ENCODE measurements around the gene ZNF598. TPM values are rescaled to one million over a fixed set of nuclear protein-coding genes. Genes with fewer than 3 reads are reported as not detected.

The ZNF598 gene
- total and polyA plus RNA-seq, 2 donors from 2014 or later = 14.3 to 34.9 TPM

- H3K36me3 ChIP-seq (ENCODE audit: control insufficient read depth in 2 of 3, insufficient read depth in 3 of 3, low read length in 3 of 3) = peaks cover 0 to 17% (median 9%) of the 10 kb centered on the region in 3 donors
- no peaks in the 10 kb centered on the region for H3K9me3 ChIP-seq (ENCODE audit: control insufficient read depth in 2 of 3, insufficient read depth in 1 of 3, low read length in 3 of 3)
- DNase-seq (peak in 1 of 5 donors; percentile 68), FAIRE-seq (no peak)
- H3K9ac ChIP-seq (ENCODE audit: low read length in 3 of 3) = no peak overlapping the region
- H3K27me3 ChIP-seq (ENCODE audit: control insufficient read depth, insufficient read depth, low read length) = no peaks in the 10 kb centered on the region
- no peak overlapping the region for H3K27ac ChIP-seq (ENCODE audit: low read depth in 2 of 2, low read length in 2 of 2)
- intact Hi-C loops (cut with DNase I) = no loop called here
- H3K4me3 ChIP-seq (ENCODE audit: low read length in 3 of 3) = no peak overlapping the region
- no peak for TF ChIP-seq CTCF (IDR thresholded peaks at IDR 0.05; ENCODE audit: borderline replicate concordance, extremely low read depth, insufficient read depth)
- H3K4me1 ChIP-seq (ENCODE audit: control insufficient read depth in 2 of 3, insufficient read depth in 2 of 3, low read depth in 1 of 3, low read length in 3 of 3) = peaks cover 3 to 41% (median 3%) of the 10 kb centered on the region in 3 donors
These were observed 3.3 kb downstream of the ZNF598 start for GRCh38 chr16:2006317-2006716.

- H3K9me3 ChIP-seq (ENCODE audit: control insufficient read depth in 2 of 3, insufficient read depth in 1 of 3, low read length in 3 of 3) = no peaks in the 10 kb centered on the region
- DNase-seq (peak in 1 of 5 donors; percentile 72), FAIRE-seq (no peak)
- no peak overlapping the region for H3K4me3 ChIP-seq (ENCODE audit: low read length in 3 of 3)
- H3K9ac ChIP-seq (ENCODE audit: low read length in 3 of 3) = no peak overlapping the region
- H3K27ac ChIP-seq (ENCODE audit: low read depth in 2 of 2, low read length in 2 of 2) = no peak overlapping the region
- peaks cover 0 to 23% (median 10%) of the 10 kb centered on the region in 3 donors for H3K36me3 ChIP-seq (ENCODE audit: control insufficient read depth in 2 of 3, insufficient read depth in 3 of 3, low read length in 3 of 3)
- intact Hi-C loops (cut with DNase I) = no loop called here
- H3K27me3 ChIP-seq (ENCODE audit: control insufficient read depth, insufficient read depth, low read length) = no peaks in the 10 kb centered on the region
- TF ChIP-seq CTCF (IDR thresholded peaks at IDR 0.05; ENCODE audit: borderline replicate concordance, extremely low read depth, insufficient read depth) = no peak
- H3K4me1 ChIP-seq (ENCODE audit: control insufficient read depth in 2 of 3, insufficient read depth in 2 of 3, low read depth in 1 of 3, low read length in 3 of 3) = peaks cover 3 to 41% (median 3%) of the 10 kb centered on the region in 3 donors
These were observed 4.0 kb downstream of the ZNF598 start for GRCh38 chr16:2005646-2006045.

- no peak overlapping the region for H3K27ac ChIP-seq (ENCODE audit: low read depth in 2 of 2, low read length in 2 of 2)
- intact Hi-C loops (cut with DNase I) = no loop called here
- peaks cover 0 to 28% (median 10%) of the 10 kb centered on the region in 3 donors for H3K36me3 ChIP-seq (ENCODE audit: control insufficient read depth in 2 of 3, insufficient read depth in 3 of 3, low read length in 3 of 3)
These were observed 4.7 kb downstream of the ZNF598 start for GRCh38 chr16:2004795-2005517.

More at GRCh38 chr16:2004795-2005517, 4.7 kb downstream of the ZNF598 start:
- no peaks in the 10 kb centered on the region for H3K27me3 ChIP-seq (ENCODE audit: control insufficient read depth, insufficient read depth, low read length)
- peaks cover 0 to 35% (median 3%) of the 10 kb centered on the region in 3 donors for H3K4me1 ChIP-seq (ENCODE audit: control insufficient read depth in 2 of 3, insufficient read depth in 2 of 3, low read depth in 1 of 3, low read length in 3 of 3)
- H3K9me3 ChIP-seq (ENCODE audit: control insufficient read depth in 2 of 3, insufficient read depth in 1 of 3, low read length in 3 of 3) = no peaks in the 10 kb centered on the region
- no peak overlapping the region for H3K9ac ChIP-seq (ENCODE audit: low read length in 3 of 3)
- no peak overlapping the region for H3K4me3 ChIP-seq (ENCODE audit: low read length in 3 of 3)
- FAIRE-seq (no peak), DNase-seq (peak in 1 of 5 donors; percentile 68)
- no peak for TF ChIP-seq CTCF (IDR thresholded peaks at IDR 0.05; ENCODE audit: borderline replicate concordance, extremely low read depth, insufficient read depth)

Measured in kidney (tissue), 14 donors.